A549 (cell line): ENCODE results near the gene SH3BP5. TPM values are rescaled to one million over a fixed set of nuclear protein-coding genes. Genes with fewer than 3 reads are reported as not detected.

Experiments
- ATAC-seq, 2 experiments: fragments of 200-7000 bp in 1 of 2; fragments of >200 bp in 1 of 2; cut with Nextera tagmentation in 1 of 2; cut with Tn5 transposase in 1 of 2; 3 replicates each; pipeline versions ENCODE4 v1.8.0 to v1.9.1; 2018 to 2020; ENCODE audit warnings: mild to moderate bottlenecking in 1 of 2, moderate library complexity in 1 of 2
- CTCF ChIA-PET: fragments of 300-600 bp; sonication (Branson Sonifier 250); formaldehyde crosslinking; extraction: SDS; loops from one replicate; lab custom pipeline; 2021; ENCODE audit warnings: antibody characterized with exemption, inconsistent platforms; lab: Yijun Ruan, JAX
- POLR2A ChIA-PET: fragments of 350-600 bp; formaldehyde crosslinking; extraction: SDS; loops from one replicate; lab custom pipeline; 2021; ENCODE audit warnings: antibody characterized with exemption, inconsistent platforms; lab: Yijun Ruan, JAX
- DNase-seq, 2 experiments: peaks; one replicate each; pipeline versions ENCODE4 v3.0.0 to v3.0.0-alpha.2; 2011 to 2016; ENCODE audit warnings: low read depth in 1 of 2, low spot score in 1 of 2
- FAIRE-seq: peaks from 2 replicates; lab custom pipeline; 2011; peaks lifted over from hg19 to GRCh38; lab: Jason Lieb, UNC
- H3K27ac ChIP-seq, 2 experiments: fragments of >200 bp; sonication (Bioruptor Twin); formaldehyde crosslinking; 3 replicates each; pipeline ENCODE4 v1.5.1; 2016 to 2017
- H3K4me1 ChIP-seq: fragments of >200 bp; sonication (Bioruptor Twin); formaldehyde crosslinking; 3 replicates; pipeline ENCODE4 v1.6.1; 2016
- H3K4me2 ChIP-seq: fragments of >200 bp; sonication (Bioruptor Twin); formaldehyde crosslinking; 3 replicates; pipeline ENCODE4 v1.6.1; 2016
- H3K4me3 ChIP-seq: fragments of >200 bp; sonication (Bioruptor Twin); formaldehyde crosslinking; 3 replicates; pipeline ENCODE4 v1.5.1; 2016
- H3K9me3 ChIP-seq: fragments of >200 bp; sonication (Bioruptor Twin); formaldehyde crosslinking; 3 replicates; pipeline ENCODE4 v1.6.1; 2016
- ATOH8 ChIP-seq: fragments of 250-450 bp; sonication (Bioruptor Pico); IDR thresholded peaks from 2 replicates; pipeline ENCODE4 v1.5.0; 2020; ENCODE audit warnings: low read depth, mild to moderate bottlenecking, moderate library complexity
- BHLHE40 ChIP-seq: IDR thresholded peaks from 2 replicates; pipeline ENCODE4 v1.6.1; 2012; ENCODE audit warnings: low read depth, low read length, inconsistent platforms
- CBX8 ChIP-seq: fragments of 200-600 bp; sonication (generic); IDR thresholded peaks from 2 replicates; pipeline ENCODE4 v1.6.1; 2016
- CHD4 ChIP-seq: fragments of 200-600 bp; sonication (generic); IDR thresholded peaks from 2 replicates; pipeline ENCODE4 v1.6.1; 2016; ENCODE audit warnings: antibody characterized with exemption, mild to moderate bottlenecking, borderline replicate concordance
- EHF ChIP-seq: fragments of 250-450 bp; sonication (Bioruptor Pico); IDR thresholded peaks from 2 replicates; pipeline ENCODE4 v1.5.0; 2020; ENCODE audit warnings: mild to moderate bottlenecking
- HDAC2 ChIP-seq: fragments of 200-600 bp; sonication (generic); IDR thresholded peaks from 2 replicates; pipeline ENCODE4 v1.6.1; 2016
- HES2 ChIP-seq: fragments of >200 bp; sonication (Bioruptor Twin); formaldehyde crosslinking; IDR thresholded peaks from 2 replicates; pipeline ENCODE4 v1.6.1; 2016
- JUN ChIP-seq, 2 experiments: fragments of >200 bp; sonication (Bioruptor Twin); formaldehyde crosslinking; IDR thresholded peaks; 2 replicates in 1 of 2; 3 replicates in 1 of 2; pipeline ENCODE4 v1.6.1; 2016 to 2017
- KDM1A ChIP-seq: fragments of 200-600 bp; sonication (generic); IDR thresholded peaks from 2 replicates; pipeline ENCODE4 v1.6.1; 2016; ENCODE audit warnings: low read depth, mild to moderate bottlenecking
- MAFK ChIP-seq: fragments of 450-650 bp; IDR thresholded peaks from 2 replicates; pipeline ENCODE4 v1.6.1; 2014; ENCODE audit not compliant: partially characterized antibody
- MAZ ChIP-seq: fragments of 150-350 bp; IDR thresholded peaks from 2 replicates; pipeline ENCODE4 v1.6.1; 2014; ENCODE audit warnings: antibody characterized with exemption, low read depth, low read length, borderline replicate concordance
- NFE2L2 ChIP-seq: fragments of 150-350 bp; conservative IDR thresholded peaks from 2 replicates; pipeline ENCODE4 v1.6.1; 2014; ENCODE audit warnings: low read length
- NPAS2 ChIP-seq: fragments of 250-450 bp; sonication (Bioruptor Pico); IDR thresholded peaks from 2 replicates; pipeline ENCODE4 v1.8.0; 2022; ENCODE audit warnings: mild to moderate bottlenecking, moderate library complexity, borderline replicate concordance
- RAD21 ChIP-seq, 2 experiments: fragments of >200 bp in 1 of 2; sonication (Bioruptor Twin) in 1 of 2; formaldehyde crosslinking in 1 of 2; IDR thresholded peaks in 1 of 2; conservative IDR thresholded peaks in 1 of 2; 2 replicates in 1 of 2; 3 replicates in 1 of 2; pipeline ENCODE4 v1.6.1; 2012 to 2018; ENCODE audit warnings: inconsistent platforms in 1 of 2
- RCOR1 ChIP-seq: fragments of 150-350 bp; IDR thresholded peaks from 2 replicates; pipeline ENCODE4 v1.6.1; 2014; ENCODE audit warnings: antibody characterized with exemption, low read length, low read depth
- REST ChIP-seq: fragments of 200-600 bp; sonication (generic); IDR thresholded peaks from 2 replicates; pipeline ENCODE4 v1.6.1; 2016; ENCODE audit warnings: antibody characterized with exemption, mild to moderate bottlenecking, moderate library complexity
- SMC3 ChIP-seq: fragments of >200 bp; sonication (Bioruptor Twin); formaldehyde crosslinking; IDR thresholded peaks from 3 replicates; pipeline ENCODE4 v1.6.1; 2018; ENCODE audit warnings: inconsistent platforms
- TFCP2L1 ChIP-seq: fragments of 250-450 bp; sonication (Bioruptor Pico); IDR thresholded peaks from 2 replicates; pipeline ENCODE4 v1.5.0; 2021; ENCODE audit warnings: mild to moderate bottlenecking
- USF2 ChIP-seq: fragments of 450-650 bp; IDR thresholded peaks from 2 replicates; pipeline ENCODE4 v1.6.1; 2014; ENCODE audit warnings: antibody characterized with exemption
- WGBS: methylation state at CpG from one replicate; pipeline ENCODE4 v1.1.6; 2017; ENCODE audit errors: missing lambda C conversion rate; 5-methylcytosine and 5-hydroxymethylcytosine counted together
- polyA plus RNA-seq, 4 experiments: library from polyadenylated mRNA; depleted of rRNA in 3 of 4; stranded (reverse); fragments of >200 nt; fragmentation: RNase III in 1 of 4; extraction: RNeasy Plus Mini Kit Qiagen cat#74134 plus additional on column Dnase treatment in 1 of 4; gene quantifications; 2 replicates in 3 of 4; 3 replicates in 1 of 4; pipeline ENCODE4 v1.2.3, GENCODE V29; 2011 to 2017
- TF ChIP-seq, protein P1 (sequence below): fragments of >200 bp; sonication (Bioruptor Twin); formaldehyde crosslinking; IDR thresholded peaks from 3 replicates; pipeline ENCODE4 v1.5.1; 2016

SH3BP5 gene
- polyA plus RNA-seq, 2 of the 4 experiments (the other 2 are of a cell fraction): 10.9 to 16.0 TPM

DNA sequence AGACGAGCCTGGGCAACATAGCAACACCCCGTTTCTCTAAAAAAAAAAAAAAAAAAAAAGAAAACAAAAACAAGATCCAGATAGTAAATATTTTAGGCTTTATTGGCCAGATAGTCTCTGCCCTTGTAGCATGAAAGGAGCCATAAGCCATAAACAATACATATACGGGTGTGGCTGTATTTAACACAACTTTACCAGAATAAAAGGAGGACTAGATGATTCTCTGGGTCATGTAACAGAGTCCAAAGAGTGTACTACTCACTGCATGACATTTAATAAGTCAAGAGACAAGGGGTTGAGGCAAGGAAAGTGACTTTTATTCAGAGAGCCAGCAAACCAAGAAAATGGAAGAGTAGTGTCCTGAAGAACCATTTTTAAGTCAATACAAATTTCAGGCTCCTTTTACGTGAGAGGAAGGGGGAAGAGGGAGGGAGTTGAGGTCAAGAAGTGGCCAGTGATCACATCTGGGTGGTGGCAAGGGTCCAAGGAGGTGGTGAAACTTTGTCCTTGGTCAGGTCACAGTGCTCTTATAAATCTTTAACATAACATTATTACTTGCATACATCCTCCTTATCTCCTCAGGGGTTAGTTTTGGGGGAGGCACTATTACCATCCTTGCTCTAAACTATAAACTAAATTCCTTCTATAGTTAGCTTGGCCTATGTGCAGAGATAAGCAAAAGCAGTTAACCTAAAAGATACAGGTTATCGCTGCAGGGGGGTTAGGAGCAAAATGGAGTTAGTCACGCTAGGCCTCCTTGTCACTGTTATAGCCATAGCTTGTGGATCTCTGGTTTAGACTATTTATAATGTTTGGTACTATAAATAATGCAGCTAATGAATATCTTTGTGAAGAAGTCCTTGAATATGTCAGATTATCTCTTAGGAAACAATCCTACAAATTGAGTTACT lies 48.8 kb upstream of the SH3BP5 start (continued):
- no peak for TF ChIP-seq USF2
- TF ChIP-seq NPAS2: no peak
- no peak for TF ChIP-seq HDAC2
- TF ChIP-seq MAZ: no peak
- TF ChIP-seq CHD4: no peak

- FAIRE-seq: peak; percentile 73
- peak; percentile 46 to 94 for DNase-seq
- ChIA-PET CTCF (interaction anchor here (0.6 to 7.2 kb wide), 22 partner anchors 9 to 180 kb away, joined by 3 to 145 read pairs (median 4); partner anchors contain the start of gene SH3BP5), POLR2A (no interaction called here)
- 22% methylated on average over 16 of the region's 16 CpGs for WGBS
- Histone ChIP-seq H3K9me3 (no peaks in the 10 kb centered on the region), H3K27ac (peak overlapping the region; percentile 37 to 82; a peak in 5 of 6 replicates), H3K4me2 (peak overlapping the region; percentile 56), H3K4me3 (no peak overlapping the region), H3K4me1 (no peaks in the 10 kb centered on the region)
- peak; percentile 98 to 99 for ATAC-seq
- peak; percentile 96 for TF ChIP-seq SMC3
- TF ChIP-seq HDAC2: no peak
- TF ChIP-seq, protein P1, sequence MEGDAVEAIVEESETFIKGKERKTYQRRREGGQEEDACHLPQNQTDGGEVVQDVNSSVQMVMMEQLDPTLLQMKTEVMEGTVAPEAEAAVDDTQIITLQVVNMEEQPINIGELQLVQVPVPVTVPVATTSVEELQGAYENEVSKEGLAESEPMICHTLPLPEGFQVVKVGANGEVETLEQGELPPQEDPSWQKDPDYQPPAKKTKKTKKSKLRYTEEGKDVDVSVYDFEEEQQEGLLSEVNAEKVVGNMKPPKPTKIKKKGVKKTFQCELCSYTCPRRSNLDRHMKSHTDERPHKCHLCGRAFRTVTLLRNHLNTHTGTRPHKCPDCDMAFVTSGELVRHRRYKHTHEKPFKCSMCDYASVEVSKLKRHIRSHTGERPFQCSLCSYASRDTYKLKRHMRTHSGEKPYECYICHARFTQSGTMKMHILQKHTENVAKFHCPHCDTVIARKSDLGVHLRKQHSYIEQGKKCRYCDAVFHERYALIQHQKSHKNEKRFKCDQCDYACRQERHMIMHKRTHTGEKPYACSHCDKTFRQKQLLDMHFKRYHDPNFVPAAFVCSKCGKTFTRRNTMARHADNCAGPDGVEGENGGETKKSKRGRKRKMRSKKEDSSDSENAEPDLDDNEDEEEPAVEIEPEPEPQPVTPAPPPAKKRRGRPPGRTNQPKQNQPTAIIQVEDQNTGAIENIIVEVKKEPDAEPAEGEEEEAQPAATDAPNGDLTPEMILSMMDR: peak; percentile 89
- peak; percentile 89 to 91 for TF ChIP-seq RAD21 (conservative IDR thresholded peaks at IDR 0.05 in 1 of 2, IDR thresholded peaks at IDR 0.05 in 1 of 2)
- TF ChIP-seq BHLHE40: no peak
These were observed 45.8 kb upstream of the SH3BP5 start for GRCh38 chr3:15377961-15378791.

DNA sequence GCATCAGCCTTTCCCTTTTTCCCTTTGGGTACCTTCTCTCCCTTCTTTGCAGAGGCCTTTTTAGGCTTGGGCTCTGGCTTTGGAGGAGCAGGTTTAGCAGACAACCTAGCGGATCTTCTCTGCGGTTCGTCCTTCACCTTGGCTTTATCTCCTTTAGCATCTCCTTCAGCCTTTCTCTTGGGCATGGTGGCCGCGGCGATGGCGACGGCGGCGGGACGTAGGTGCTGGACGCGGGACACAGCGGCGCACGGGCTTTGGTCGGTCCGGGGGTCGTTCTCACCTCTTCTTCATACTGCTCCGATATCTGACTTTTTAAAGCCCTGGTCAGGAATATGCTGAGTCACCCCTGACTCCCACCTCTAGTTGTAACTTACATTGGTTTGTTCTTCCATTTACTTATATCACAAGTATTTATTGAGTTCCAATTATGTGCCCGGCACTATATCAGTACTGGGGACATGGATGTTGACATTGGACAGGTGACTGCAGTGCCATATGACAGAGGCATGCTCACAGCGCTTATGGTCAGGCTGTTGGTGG lies 43.1 kb upstream of the SH3BP5 start:
- FAIRE-seq (no peak), ATAC-seq (no peak), DNase-seq (no peak)
- Histone ChIP-seq H3K4me1 (no peaks in the 10 kb centered on the region), H3K4me3 (no peak overlapping the region), H3K9me3 (no peaks in the 10 kb centered on the region), H3K27ac (peak overlapping the region in 1 of 2 experiments; percentile 23; a peak in 1 of 6 replicates), H3K4me2 (no peak overlapping the region)
- TF ChIP-seq TFCP2L1 (CRISPR knock-in tag) (no peak), MAFK (peak; percentile 87), NFE2L2 (peak; percentile 89)
- POLR2A ChIA-PET: no interaction called here
- 92% methylated on average over 22 of the region's 22 CpGs for WGBS
- CTCF ChIA-PET: interaction anchor here (0.6 to 7.2 kb wide), 2 partner anchors 90 to 108 kb away, joined by 4 to 145 read pairs; no protein-coding TSS in a partner anchor

- H3K4me2 ChIP-seq: no peak overlapping the region
- H3K4me1 ChIP-seq: no peaks in the 10 kb centered on the region
- 72% methylated on average over 4 of the region's 4 CpGs for WGBS
- no peaks in the 10 kb centered on the region for H3K9me3 ChIP-seq
- ChIA-PET POLR2A (no interaction called here), CTCF (interaction anchor here (1.4 to 4.8 kb wide), 2 partner anchors 9 to 104 kb away, joined by 3 to 29 read pairs; no protein-coding TSS in a partner anchor)
- FAIRE-seq (no peak), ATAC-seq (no peak), DNase-seq (no peak)
- no peak overlapping the region for H3K4me3 ChIP-seq
- no peak overlapping the region for H3K27ac ChIP-seq
- TF ChIP-seq KDM1A (no peak), RCOR1 (no peak), EHF (CRISPR knock-in tag) (no peak), CHD4 (no peak), TFCP2L1 (CRISPR knock-in tag) (no peak), REST (no peak), CBX8 (no peak), ATOH8 (no peak), JUN (IDR thresholded peaks at IDR 0.05) (no peak), HDAC2 (no peak), HES2 (no peak)
These were observed 40.5 kb upstream of the SH3BP5 start for GRCh38 chr3:15372918-15373317.
